Activated CD4-positive, alpha-beta T cell treated with anti-CD3 and anti-CD28 coated beads, Interleukin-2, amount 10 ng/mL, durations not matched to agents 24 days and 14 days (primary cell): Measurements from ENCODE around the gene DSCAM. TPM values are rescaled to one million over a fixed set of nuclear protein-coding genes. Genes with fewer than 3 reads are reported as not detected.

Experiments
- DNase-seq: peaks from one replicate; pipeline ENCODE4 v3.0.0; 2022
- H3K27ac Mint-ChIP-seq: one replicate; pipeline ENCODE4 v1.8.0; 2022; ENCODE audit warnings: mild to moderate bottlenecking, mixed read lengths
- H3K27me3 Mint-ChIP-seq: one replicate; pipeline ENCODE4 v1.8.0; 2022; ENCODE audit warnings: mixed read lengths
- H3K36me3 Mint-ChIP-seq: one replicate; pipeline ENCODE4 v1.8.0; 2022; ENCODE audit warnings: low read depth, mild to moderate bottlenecking, mixed read lengths
- H3K4me1 Mint-ChIP-seq: one replicate; pipeline ENCODE4 v1.8.0; 2021; ENCODE audit warnings: mixed read lengths
- H3K4me3 Mint-ChIP-seq: one replicate; pipeline ENCODE4 v1.8.0; 2022; ENCODE audit warnings: mild to moderate bottlenecking, moderate library complexity, mixed read lengths
- H3K9me3 Mint-ChIP-seq: one replicate; pipeline ENCODE4 v1.8.0; 2021; ENCODE audit warnings: mixed read lengths
- intact Hi-C: fragments of 100-400 bp; cut with micrococcal nuclease; formaldehyde crosslinking; loops from one replicate; pipeline ENCODE4 v1.15.1; 2023
- total RNA-seq: library from RNA; stranded (reverse); gene quantifications from 2 replicates; pipeline ENCODE4 v1.2.3, GENCODE V29; 2022

Gene DSCAM
- total RNA-seq, 1 donor from 2014 or later, result not detected

- DNase-seq, result no peak
- intact Hi-C loops, result no loop called here
- Mint-ChIP-seq H3K27ac (no peak overlapping the region), H3K36me3 (no peaks in the 10 kb centered on the region), H3K4me1 (no peaks in the 10 kb centered on the region), H3K9me3 (no peaks in the 10 kb centered on the region), H3K27me3 (no peaks in the 10 kb centered on the region), H3K4me3 (no peak overlapping the region)
Observed at GRCh38 chr21:40635391-40635790, 211.6 kb downstream of the DSCAM start.

- no peaks in the 10 kb centered on the region for H3K36me3 Mint-ChIP-seq
- no peaks in the 10 kb centered on the region for H3K9me3 Mint-ChIP-seq
- H3K27ac Mint-ChIP-seq, result no peak overlapping the region
- no peak overlapping the region for H3K4me3 Mint-ChIP-seq
- intact Hi-C loops, result no loop called here
- H3K4me1 Mint-ChIP-seq, result no peaks in the 10 kb centered on the region
- H3K27me3 Mint-ChIP-seq, result no peaks in the 10 kb centered on the region
- no peak for DNase-seq
Observed at GRCh38 chr21:40634141-40634540, 212.8 kb downstream of the DSCAM start.

- Mint-ChIP-seq H3K27ac (no peak overlapping the region), H3K27me3 (no peaks in the 10 kb centered on the region), H3K4me3 (no peak overlapping the region), H3K36me3 (no peaks in the 10 kb centered on the region), H3K9me3 (no peaks in the 10 kb centered on the region), H3K4me1 (no peaks in the 10 kb centered on the region)
- intact Hi-C loops, result no loop called here
- no peak for DNase-seq
Observed at GRCh38 chr21:40633048-40633447, 213.9 kb downstream of the DSCAM start.

- Mint-ChIP-seq H3K27me3 (no peaks in the 10 kb centered on the region), H3K9me3 (no peaks in the 10 kb centered on the region), H3K27ac (no peak overlapping the region), H3K4me3 (no peak overlapping the region), H3K4me1 (no peaks in the 10 kb centered on the region), H3K36me3 (no peaks in the 10 kb centered on the region)
- no peak for DNase-seq
- intact Hi-C loops, result no loop called here
Observed at GRCh38 chr21:40631211-40631610, 215.7 kb downstream of the DSCAM start.

- Mint-ChIP-seq H3K36me3 (no peaks in the 10 kb centered on the region), H3K9me3 (no peaks in the 10 kb centered on the region), H3K27ac (no peak overlapping the region)
Observed at GRCh38 chr21:40625991-40626390, 221.0 kb downstream of the DSCAM start.

GRCh38 chr21:40623528-40623927, 223.4 kb downstream of the DSCAM start:
- Mint-ChIP-seq H3K4me1 (no peaks in the 10 kb centered on the region), H3K27me3 (no peaks in the 10 kb centered on the region), H3K4me3 (no peak overlapping the region), H3K27ac (no peak overlapping the region), H3K9me3 (no peaks in the 10 kb centered on the region), H3K36me3 (no peaks in the 10 kb centered on the region)
- DNase-seq, result no peak
- intact Hi-C loops, result no loop called here

More at GRCh38 chr21:40625991-40626390, 221.0 kb downstream of the DSCAM start:
- no peak for DNase-seq
- Mint-ChIP-seq H3K4me1 (no peaks in the 10 kb centered on the region), H3K27me3 (no peaks in the 10 kb centered on the region), H3K4me3 (no peak overlapping the region)
- intact Hi-C loops, result no loop called here

- intact Hi-C loops, result no loop called here
- Mint-ChIP-seq H3K27ac (no peak overlapping the region), H3K4me1 (no peaks in the 10 kb centered on the region), H3K9me3 (no peaks in the 10 kb centered on the region), H3K4me3 (no peak overlapping the region), H3K27me3 (no peaks in the 10 kb centered on the region), H3K36me3 (no peaks in the 10 kb centered on the region)
- DNase-seq, result no peak
Observed at GRCh38 chr21:40622531-40622930, 224.4 kb downstream of the DSCAM start.

- no peaks in the 10 kb centered on the region for H3K36me3 Mint-ChIP-seq
- no peak overlapping the region for H3K27ac Mint-ChIP-seq
- intact Hi-C loops, result no loop called here
- no peak overlapping the region for H3K4me3 Mint-ChIP-seq
- H3K27me3 Mint-ChIP-seq, result no peaks in the 10 kb centered on the region
- no peaks in the 10 kb centered on the region for H3K4me1 Mint-ChIP-seq
- H3K9me3 Mint-ChIP-seq, result no peaks in the 10 kb centered on the region
- no peak for DNase-seq
Observed at GRCh38 chr21:40620386-40621145, 226.4 kb downstream of the DSCAM start.

GRCh38 chr21:40618191-40618973, 228.6 kb downstream of the DSCAM start:
- Mint-ChIP-seq H3K27me3 (no peaks in the 10 kb centered on the region), H3K4me1 (no peaks in the 10 kb centered on the region), H3K27ac (no peak overlapping the region), H3K36me3 (no peaks in the 10 kb centered on the region), H3K4me3 (no peak overlapping the region), H3K9me3 (no peaks in the 10 kb centered on the region)
- DNase-seq, result no peak
- intact Hi-C loops, result no loop called here

- Mint-ChIP-seq H3K27ac (no peak overlapping the region), H3K36me3 (no peaks in the 10 kb centered on the region), H3K9me3 (peaks cover 3% of the 10 kb centered on the region), H3K4me3 (no peak overlapping the region), H3K27me3 (no peaks in the 10 kb centered on the region), H3K4me1 (no peaks in the 10 kb centered on the region)
- no peak for DNase-seq
- intact Hi-C loops, result no loop called here
Observed at GRCh38 chr21:40616377-40616704, 230.6 kb downstream of the DSCAM start.

GRCh38 chr21:40615505-40616376, 231.2 kb downstream of the DSCAM start:
- Mint-ChIP-seq H3K27me3 (no peaks in the 10 kb centered on the region), H3K4me3 (no peak overlapping the region)

GRCh38 chr21:40613546-40614030, 233.4 kb downstream of the DSCAM start:
- no peak for DNase-seq
- intact Hi-C loops, result no loop called here
- Mint-ChIP-seq H3K27ac (no peak overlapping the region), H3K4me3 (no peak overlapping the region), H3K4me1 (no peaks in the 10 kb centered on the region), H3K36me3 (no peaks in the 10 kb centered on the region), H3K9me3 (peaks cover 9% of the 10 kb centered on the region), H3K27me3 (no peaks in the 10 kb centered on the region)

More at GRCh38 chr21:40615505-40616376, 231.2 kb downstream of the DSCAM start:
- H3K36me3 Mint-ChIP-seq, result no peaks in the 10 kb centered on the region
- no peak overlapping the region for H3K27ac Mint-ChIP-seq
- intact Hi-C loops, result no loop called here
- no peak for DNase-seq
- H3K4me1 Mint-ChIP-seq, result no peaks in the 10 kb centered on the region
- peaks cover 3% of the 10 kb centered on the region for H3K9me3 Mint-ChIP-seq

- no peaks in the 10 kb centered on the region for H3K4me1 Mint-ChIP-seq
- intact Hi-C loops, result no loop called here
- H3K36me3 Mint-ChIP-seq, result no peaks in the 10 kb centered on the region
- H3K27me3 Mint-ChIP-seq, result no peaks in the 10 kb centered on the region
- peaks cover 15% of the 10 kb centered on the region for H3K9me3 Mint-ChIP-seq
- DNase-seq, result no peak
- no peak overlapping the region for H3K4me3 Mint-ChIP-seq
- H3K27ac Mint-ChIP-seq, result no peak overlapping the region
Observed at GRCh38 chr21:40610345-40610744, 236.6 kb downstream of the DSCAM start.

GRCh38 chr21:40606341-40606740, 240.6 kb downstream of the DSCAM start:
- intact Hi-C loops, result no loop called here
- Mint-ChIP-seq H3K9me3 (peaks cover 12% of the 10 kb centered on the region), H3K36me3 (no peaks in the 10 kb centered on the region)

More at GRCh38 chr21:40606341-40606740, 240.6 kb downstream of the DSCAM start:
- DNase-seq, result no peak
- Mint-ChIP-seq H3K4me3 (no peak overlapping the region), H3K27ac (no peak overlapping the region), H3K4me1 (no peaks in the 10 kb centered on the region), H3K27me3 (no peaks in the 10 kb centered on the region)
